ENCODE data around the gene SPATA22.

- no peak for TF ChIP-seq EP300 (IDR thresholded peaks at IDR 0.05; ENCODE audit: borderline replicate concordance in 1 of 2, low read depth in 1 of 2, low read length in 1 of 2)
- TF ChIP-seq RAD21 (IDR thresholded peaks at IDR 0.05; ENCODE audit: low read length) = no peak
- TF ChIP-seq, protein P1, sequence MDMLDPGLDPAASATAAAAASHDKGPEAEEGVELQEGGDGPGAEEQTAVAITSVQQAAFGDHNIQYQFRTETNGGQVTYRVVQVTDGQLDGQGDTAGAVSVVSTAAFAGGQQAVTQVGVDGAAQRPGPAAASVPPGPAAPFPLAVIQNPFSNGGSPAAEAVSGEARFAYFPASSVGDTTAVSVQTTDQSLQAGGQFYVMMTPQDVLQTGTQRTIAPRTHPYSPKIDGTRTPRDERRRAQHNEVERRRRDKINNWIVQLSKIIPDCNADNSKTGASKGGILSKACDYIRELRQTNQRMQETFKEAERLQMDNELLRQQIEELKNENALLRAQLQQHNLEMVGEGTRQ (IDR thresholded peaks at IDR 0.05; ENCODE audit: borderline replicate concordance, low read depth, low read length) = no peak
- TF ChIP-seq EZH2phosphoT487 (IDR thresholded peaks at IDR 0.05; ENCODE audit: borderline replicate concordance, low read depth) = no peak
- TF ChIP-seq POLR2AphosphoS5 (IDR thresholded peaks at IDR 0.05; ENCODE audit: low read depth, low read length) = no peak
- TF ChIP-seq, protein P2, sequence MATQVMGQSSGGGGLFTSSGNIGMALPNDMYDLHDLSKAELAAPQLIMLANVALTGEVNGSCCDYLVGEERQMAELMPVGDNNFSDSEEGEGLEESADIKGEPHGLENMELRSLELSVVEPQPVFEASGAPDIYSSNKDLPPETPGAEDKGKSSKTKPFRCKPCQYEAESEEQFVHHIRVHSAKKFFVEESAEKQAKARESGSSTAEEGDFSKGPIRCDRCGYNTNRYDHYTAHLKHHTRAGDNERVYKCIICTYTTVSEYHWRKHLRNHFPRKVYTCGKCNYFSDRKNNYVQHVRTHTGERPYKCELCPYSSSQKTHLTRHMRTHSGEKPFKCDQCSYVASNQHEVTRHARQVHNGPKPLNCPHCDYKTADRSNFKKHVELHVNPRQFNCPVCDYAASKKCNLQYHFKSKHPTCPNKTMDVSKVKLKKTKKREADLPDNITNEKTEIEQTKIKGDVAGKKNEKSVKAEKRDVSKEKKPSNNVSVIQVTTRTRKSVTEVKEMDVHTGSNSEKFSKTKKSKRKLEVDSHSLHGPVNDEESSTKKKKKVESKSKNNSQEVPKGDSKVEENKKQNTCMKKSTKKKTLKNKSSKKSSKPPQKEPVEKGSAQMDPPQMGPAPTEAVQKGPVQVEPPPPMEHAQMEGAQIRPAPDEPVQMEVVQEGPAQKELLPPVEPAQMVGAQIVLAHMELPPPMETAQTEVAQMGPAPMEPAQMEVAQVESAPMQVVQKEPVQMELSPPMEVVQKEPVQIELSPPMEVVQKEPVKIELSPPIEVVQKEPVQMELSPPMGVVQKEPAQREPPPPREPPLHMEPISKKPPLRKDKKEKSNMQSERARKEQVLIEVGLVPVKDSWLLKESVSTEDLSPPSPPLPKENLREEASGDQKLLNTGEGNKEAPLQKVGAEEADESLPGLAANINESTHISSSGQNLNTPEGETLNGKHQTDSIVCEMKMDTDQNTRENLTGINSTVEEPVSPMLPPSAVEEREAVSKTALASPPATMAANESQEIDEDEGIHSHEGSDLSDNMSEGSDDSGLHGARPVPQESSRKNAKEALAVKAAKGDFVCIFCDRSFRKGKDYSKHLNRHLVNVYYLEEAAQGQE (IDR thresholded peaks at IDR 0.05; ENCODE audit: low read depth, low read length) = no peak
- TF ChIP-seq, protein P3, sequence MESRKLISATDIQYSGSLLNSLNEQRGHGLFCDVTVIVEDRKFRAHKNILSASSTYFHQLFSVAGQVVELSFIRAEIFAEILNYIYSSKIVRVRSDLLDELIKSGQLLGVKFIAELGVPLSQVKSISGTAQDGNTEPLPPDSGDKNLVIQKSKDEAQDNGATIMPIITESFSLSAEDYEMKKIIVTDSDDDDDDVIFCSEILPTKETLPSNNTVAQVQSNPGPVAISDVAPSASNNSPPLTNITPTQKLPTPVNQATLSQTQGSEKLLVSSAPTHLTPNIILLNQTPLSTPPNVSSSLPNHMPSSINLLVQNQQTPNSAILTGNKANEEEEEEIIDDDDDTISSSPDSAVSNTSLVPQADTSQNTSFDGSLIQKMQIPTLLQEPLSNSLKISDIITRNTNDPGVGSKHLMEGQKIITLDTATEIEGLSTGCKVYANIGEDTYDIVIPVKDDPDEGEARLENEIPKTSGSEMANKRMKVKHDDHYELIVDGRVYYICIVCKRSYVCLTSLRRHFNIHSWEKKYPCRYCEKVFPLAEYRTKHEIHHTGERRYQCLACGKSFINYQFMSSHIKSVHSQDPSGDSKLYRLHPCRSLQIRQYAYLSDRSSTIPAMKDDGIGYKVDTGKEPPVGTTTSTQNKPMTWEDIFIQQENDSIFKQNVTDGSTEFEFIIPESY (IDR thresholded peaks at IDR 0.05; ENCODE audit: borderline replicate concordance, low read depth) = no peak
- no peak for TF ChIP-seq FOXJ3 (CRISPR knock-in tag; IDR thresholded peaks at IDR 0.05)
These were observed 30.8 kb upstream of the SPATA22 start for GRCh38 chr17:3502466-3502865.
